ENCODE data around the gene COPS9. TPM values are rescaled to one million over a fixed set of nuclear protein-coding genes. Genes with fewer than 3 reads are reported as not detected.

The COPS9 gene
- total RNA-seq, 1 experiment from 2014 or later, result 134 TPM

DNA sequence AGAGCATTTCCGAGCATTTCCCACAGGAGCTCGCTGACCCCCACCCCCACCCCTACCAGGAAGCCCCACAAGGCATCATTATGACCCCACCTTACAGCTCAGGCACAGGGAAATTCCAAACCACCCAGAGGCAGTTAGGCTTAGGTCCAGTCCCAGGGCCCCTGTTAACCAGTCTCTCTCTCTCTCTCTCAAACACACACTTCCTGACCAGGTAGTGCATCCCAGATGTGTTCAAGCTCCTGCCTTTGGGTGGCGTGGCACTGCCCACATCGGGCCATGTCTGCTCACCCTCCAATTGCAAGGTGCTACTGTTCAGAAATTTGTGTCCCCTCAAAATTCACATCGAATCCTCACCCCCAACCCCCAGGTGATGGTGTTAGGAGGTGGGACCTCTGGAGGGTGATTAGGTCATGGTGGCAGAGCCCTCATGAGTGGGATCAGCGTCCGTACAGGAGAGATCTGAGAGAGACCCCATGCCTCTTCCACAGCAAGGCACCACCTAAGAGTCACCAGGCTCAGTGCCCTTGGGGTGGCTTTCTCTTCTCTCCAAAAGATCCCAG, 8.8 kb downstream of the COPS9 start:
- DNase-seq (ENCODE audit: low read depth, low spot score) (no peak), ATAC-seq (no peak)
- Histone ChIP-seq H3K27me3 (ENCODE audit: control insufficient read depth, insufficient read depth, low read length) (no peaks in the 10 kb centered on the region), H3K9me3 (ENCODE audit: control insufficient read depth, insufficient read depth, low read depth, low read length) (no peaks in the 10 kb centered on the region), H3K4me1 (ENCODE audit: control insufficient read depth, insufficient read depth, low read length) (no peaks in the 10 kb centered on the region), H3K36me3 (ENCODE audit: control insufficient read depth, insufficient read depth, low read length) (no peaks in the 10 kb centered on the region; the same call in 1 of the 2 replicates), H3K27ac (ENCODE audit: low read length) (no peak overlapping the region), H3K4me3 (ENCODE audit: low read depth in 2 of 2, low read length in 2 of 2) (no peak overlapping the region)
- CTCF ChIA-PET, result interaction anchor here (0.8 to 1.0 kb wide), 2 partner anchors 16 to 66 kb away, joined by 3 to 4 read pairs; no protein-coding TSS in a partner anchor
- in situ Hi-C loops (cut with HindIII; ENCODE audit: low pct_unique_long_range_greater_than_20kb, low sequenced_read_pairs), result no loop called here
- intact Hi-C loops (cut with micrococcal nuclease; ENCODE audit: unreplicated experiment), result no loop called here
- no TSS peak for BruUV-seq (replicated peaks)
- POLR2A ChIA-PET, result no interaction called here
- no peak for TF ChIP-seq SIN3A (IDR thresholded peaks at IDR 0.05; ENCODE audit: borderline replicate concordance, insufficient read depth, low read depth, low read length)
- TF ChIP-seq TCF7L2 (IDR thresholded peaks at IDR 0.05; ENCODE audit: low read depth, low read length), result no peak
- no peak for TF ChIP-seq POLR2AphosphoS5 (IDR thresholded peaks at IDR 0.05; ENCODE audit: low read depth, low read length)
- no peak for TF ChIP-seq CTCF (IDR thresholded peaks at IDR 0.05)
- no peak for TF ChIP-seq REST (IDR thresholded peaks at IDR 0.05; ENCODE audit: insufficient read depth in 1 of 2, low read depth in 2 of 2, low read length in 1 of 2)

DNA sequence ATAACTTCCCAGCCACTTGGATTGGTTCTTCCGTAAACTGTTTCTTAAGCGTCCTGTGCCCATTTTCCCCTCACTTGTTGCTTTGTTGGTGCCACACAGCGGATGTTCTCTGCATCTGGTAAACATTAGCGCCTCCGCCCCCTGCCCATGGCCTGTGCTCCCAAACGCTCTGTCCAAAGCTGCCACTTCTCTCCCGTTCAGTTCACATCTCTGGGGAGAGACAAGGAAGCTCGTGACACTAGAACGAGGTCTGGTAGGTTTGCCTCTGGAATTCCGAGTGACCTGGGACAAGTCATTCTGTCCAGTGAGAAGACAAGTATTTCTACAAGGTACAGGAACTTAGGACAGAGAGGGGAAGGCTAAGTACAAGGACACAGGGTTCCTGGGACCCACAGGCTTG, 9.4 kb downstream of the COPS9 start:
- H3K4me1 ChIP-seq (ENCODE audit: control insufficient read depth, insufficient read depth, low read length), result no peaks in the 10 kb centered on the region
- H3K36me3 ChIP-seq (ENCODE audit: control insufficient read depth, insufficient read depth, low read length), result no peaks in the 10 kb centered on the region; the same call in 1 of the 2 replicates
- in situ Hi-C loops (cut with HindIII; ENCODE audit: low pct_unique_long_range_greater_than_20kb, low sequenced_read_pairs) (no loop called here), intact Hi-C loops (cut with micrococcal nuclease; ENCODE audit: unreplicated experiment) (no loop called here)
- H3K27ac ChIP-seq (ENCODE audit: low read length), result no peak overlapping the region
- no peaks in the 10 kb centered on the region for H3K9me3 ChIP-seq (ENCODE audit: control insufficient read depth, insufficient read depth, low read depth, low read length)
- ChIA-PET POLR2A (no interaction called here), CTCF (interaction anchor here (0.8 to 1.0 kb wide), 2 partner anchors 17 to 66 kb away, joined by 3 to 4 read pairs; no protein-coding TSS in a partner anchor)
- BruUV-seq (replicated peaks), result no TSS peak
- ATAC-seq (no peak), DNase-seq (ENCODE audit: low read depth, low spot score) (no peak)
- no peaks in the 10 kb centered on the region for H3K27me3 ChIP-seq (ENCODE audit: control insufficient read depth, insufficient read depth, low read length)
- H3K4me3 ChIP-seq (ENCODE audit: low read depth in 2 of 2, low read length in 2 of 2), result no peak overlapping the region
- TF ChIP-seq REST (IDR thresholded peaks at IDR 0.05; ENCODE audit: insufficient read depth in 1 of 2, low read depth in 2 of 2, low read length in 1 of 2) (no peak), SIN3A (IDR thresholded peaks at IDR 0.05; ENCODE audit: borderline replicate concordance, insufficient read depth, low read depth, low read length) (no peak), POLR2AphosphoS5 (IDR thresholded peaks at IDR 0.05; ENCODE audit: low read depth, low read length) (no peak), TCF7L2 (IDR thresholded peaks at IDR 0.05; ENCODE audit: low read depth, low read length) (no peak), CTCF (IDR thresholded peaks at IDR 0.05) (no peak)
